Astrocyte of the cerebellum (primary cell): Measurements from ENCODE around the gene MRPL57.
"Not testable (repeated sequence)": the region's sequence is repeated elsewhere in the genome, so short reads cannot be mapped to it uniquely, and the experiment has no call there.

ENCODE experiments used
- DNase-seq: peaks from one replicate; pipeline ENCODE4 v3.0.0-alpha.2; 2011; ENCODE audit warnings: low read depth
- H3K4me3 ChIP-seq: 2 replicates; pipeline ENCODE4 v1.5.1; 2011; ENCODE audit warnings: mild to moderate bottlenecking, low read depth, low read length, moderate library complexity
- CTCF ChIP-seq: IDR thresholded peaks from 2 replicates; pipeline ENCODE4 v1.5.1; 2012; ENCODE audit warnings: low read length, low read depth, moderate library complexity, mild to moderate bottlenecking; ENCODE audit errors: missing control alignments
- in situ Hi-C: cut with HindIII; loops from 2 replicates; pipeline ENCODE4 v1.10.0; 2017; ENCODE audit warnings: low sequenced_read_pairs

The MRPL57 gene

GRCh38 chr13:21176215-21176981 is at the start of gene MRPL57, which contains the start of gene SKA3:
Gene MRPL57 (plus strand): TSS chr13:21176658. CDS start chr13:21176917, 259 bp downstream.
Gene SKA3 (minus strand): TSS chr13:21176552. CDS start chr13:21176477, 75 bp downstream.
- no peak for TF ChIP-seq CTCF
- H3K4me3 ChIP-seq, result peak within 1 kb of the TSS; percentile 84
- in situ Hi-C loops, result no loop called here
- DNase-seq, result peak; percentile 77

- no peak for TF ChIP-seq CTCF
- in situ Hi-C loops, result no loop called here
- DNase-seq, result no peak
- no peak overlapping the region for H3K4me3 ChIP-seq
Observed at GRCh38 chr13:21130116-21130515, 46.3 kb upstream of the MRPL57 start.

- H3K4me3 ChIP-seq, result no peak overlapping the region
- in situ Hi-C loops, result no loop called here
- no peak for TF ChIP-seq CTCF
- DNase-seq, result no peak
Observed at GRCh38 chr13:21133077-21133476, 43.4 kb upstream of the MRPL57 start.

- no peak for TF ChIP-seq CTCF
- DNase-seq, result no peak
- H3K4me3 ChIP-seq, result no peak overlapping the region
- in situ Hi-C loops, result no loop called here
Observed at GRCh38 chr13:21134475-21134874, 42.0 kb upstream of the MRPL57 start.

- DNase-seq, H3K4me3 ChIP-seq, in situ Hi-C loops: not testable (repeated sequence)
Observed at GRCh38 chr13:21135833-21136232, 40.6 kb upstream of the MRPL57 start.

GRCh38 chr13:21137696-21138095 is 38.8 kb upstream of the MRPL57 start:
- no peak for DNase-seq
- in situ Hi-C loops, result no loop called here
- no peak overlapping the region for H3K4me3 ChIP-seq
- TF ChIP-seq CTCF, result no peak

GRCh38 chr13:21138561-21138960 is 37.9 kb upstream of the MRPL57 start:
- in situ Hi-C loops, result no loop called here
- no peak overlapping the region for H3K4me3 ChIP-seq
- no peak for TF ChIP-seq CTCF
- DNase-seq, result no peak
